CD4-positive, alpha-beta T cell treated with Interleukin-6 at 100 ng/mL for 8 hours (primary cell): ENCODE data around the gene NCAM2.

ENCODE experiments used
- DNase-seq: peaks from one replicate; pipeline ENCODE4 v3.0.0-alpha.2; 2020; ENCODE audit warnings: mixed read lengths, low spot score

The NCAM2 gene

DNA sequence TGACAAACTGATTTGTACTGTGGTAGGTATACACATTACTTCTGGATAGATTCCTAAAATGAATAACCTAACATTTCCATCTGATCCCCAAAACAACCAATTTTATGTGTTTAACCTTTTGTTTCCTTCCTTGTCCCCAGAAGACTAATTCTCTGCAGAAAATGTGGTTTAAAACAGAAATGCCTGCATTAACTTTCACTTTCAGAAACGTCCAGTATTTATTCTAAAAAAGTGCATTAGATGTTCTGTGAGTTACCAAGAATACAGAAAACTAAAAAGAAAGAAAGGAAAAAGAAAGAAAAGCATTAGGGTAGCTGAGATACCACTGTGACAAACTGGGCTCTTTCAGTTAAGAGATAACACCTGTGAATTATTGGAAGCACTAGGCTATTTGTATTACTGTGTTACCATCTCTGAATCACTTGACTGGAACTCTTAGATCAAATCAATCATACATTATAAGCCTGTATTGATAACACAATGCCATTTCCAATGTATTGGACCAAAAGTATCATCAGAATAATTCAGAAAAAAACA is 177.7 kb downstream of the NCAM2 start:
- DNase-seq = no peak

GRCh38 chr21:21177353-21177986 is 179.3 kb downstream of the NCAM2 start:
- no peak for DNase-seq

DNA sequence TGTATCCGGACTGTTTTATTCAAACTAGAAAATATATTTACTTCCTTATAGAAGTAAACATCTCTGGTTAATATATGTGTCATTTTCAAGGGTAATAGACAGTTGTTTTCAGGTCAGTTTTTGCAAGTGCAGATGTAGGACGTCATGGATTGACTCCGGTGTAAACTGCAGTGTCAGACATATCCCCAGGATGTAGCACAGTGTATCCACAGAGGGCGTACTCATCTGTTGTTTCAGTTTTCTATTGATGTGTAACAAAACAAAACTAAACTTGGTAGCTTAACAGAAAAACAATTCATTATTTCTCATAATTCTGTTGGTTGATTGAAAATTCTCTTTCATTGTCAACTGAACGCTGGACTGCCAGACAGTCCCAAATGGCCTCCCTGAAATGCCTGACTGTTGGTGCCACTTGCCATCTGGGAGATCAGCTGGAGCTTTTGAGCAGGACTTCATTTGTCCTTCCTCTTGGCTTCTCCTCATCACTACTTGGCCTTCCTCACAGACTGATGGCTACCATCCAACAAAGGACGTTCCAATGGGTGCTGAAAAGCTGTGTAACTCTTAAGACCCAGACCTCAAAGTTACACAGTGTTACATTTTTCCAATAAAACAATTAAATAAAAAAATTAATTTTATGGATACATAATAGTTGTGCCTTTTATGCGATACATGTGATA is 181.6 kb downstream of the NCAM2 start:
- no peak for DNase-seq

GRCh38 chr21:21182401-21183010 is 184.3 kb downstream of the NCAM2 start:
- DNase-seq = no peak

- no peak for DNase-seq
Observed at GRCh38 chr21:21183092-21183491, 184.9 kb downstream of the NCAM2 start.

DNA sequence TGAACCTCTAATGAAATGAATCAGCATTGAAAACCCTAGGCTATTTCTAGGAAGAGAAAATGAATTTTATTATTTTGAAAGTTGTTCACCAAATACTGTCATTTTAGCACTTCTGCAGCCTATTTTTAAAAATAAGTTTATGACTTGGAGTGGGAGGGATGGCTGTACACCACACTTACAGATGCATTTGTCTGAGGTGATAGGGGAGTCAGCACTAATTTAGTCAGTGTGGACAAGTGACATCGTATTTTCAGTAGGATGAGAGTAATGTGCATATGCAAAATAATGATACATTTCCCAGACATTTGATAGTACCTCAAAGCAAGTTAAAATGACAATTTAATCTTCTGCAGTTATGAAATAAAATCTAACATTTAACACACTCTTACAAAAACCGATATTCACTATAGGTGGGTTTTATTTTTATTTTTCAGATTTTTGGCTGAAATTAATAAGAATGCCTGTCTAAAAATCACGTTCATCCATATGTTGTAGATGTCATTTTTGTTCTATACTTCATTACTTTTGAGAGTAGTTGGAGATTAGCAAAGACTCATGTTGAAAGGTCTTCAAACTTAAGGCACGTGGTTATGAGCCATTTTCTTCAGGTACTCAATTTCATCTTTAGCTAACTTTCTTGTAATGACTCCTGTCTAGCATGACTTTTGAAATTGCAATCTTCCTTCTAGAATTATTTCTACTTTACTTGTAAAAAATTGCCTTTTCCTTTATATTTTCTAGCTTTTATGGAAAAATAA is 186.7 kb downstream of the NCAM2 start:
- DNase-seq = no peak

DNA sequence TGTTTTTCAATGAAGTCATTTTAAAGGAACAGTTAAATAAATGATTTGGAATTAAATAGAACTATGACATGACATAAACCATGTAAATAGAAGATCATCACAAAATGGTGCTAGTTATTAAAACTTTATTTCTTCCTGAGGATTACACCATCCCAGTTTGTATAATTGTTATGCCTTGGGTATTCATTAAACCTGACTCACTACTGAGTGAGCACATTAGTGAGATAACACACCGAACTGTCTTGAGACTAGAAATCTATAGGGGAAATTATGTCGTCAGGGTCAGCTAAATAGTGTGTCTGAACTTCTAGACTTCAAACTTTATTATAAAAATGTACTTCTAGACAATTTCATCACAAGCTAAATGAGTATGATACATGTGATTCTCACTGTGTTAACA is 189.4 kb downstream of the NCAM2 start:
- DNase-seq = no peak

DNA sequence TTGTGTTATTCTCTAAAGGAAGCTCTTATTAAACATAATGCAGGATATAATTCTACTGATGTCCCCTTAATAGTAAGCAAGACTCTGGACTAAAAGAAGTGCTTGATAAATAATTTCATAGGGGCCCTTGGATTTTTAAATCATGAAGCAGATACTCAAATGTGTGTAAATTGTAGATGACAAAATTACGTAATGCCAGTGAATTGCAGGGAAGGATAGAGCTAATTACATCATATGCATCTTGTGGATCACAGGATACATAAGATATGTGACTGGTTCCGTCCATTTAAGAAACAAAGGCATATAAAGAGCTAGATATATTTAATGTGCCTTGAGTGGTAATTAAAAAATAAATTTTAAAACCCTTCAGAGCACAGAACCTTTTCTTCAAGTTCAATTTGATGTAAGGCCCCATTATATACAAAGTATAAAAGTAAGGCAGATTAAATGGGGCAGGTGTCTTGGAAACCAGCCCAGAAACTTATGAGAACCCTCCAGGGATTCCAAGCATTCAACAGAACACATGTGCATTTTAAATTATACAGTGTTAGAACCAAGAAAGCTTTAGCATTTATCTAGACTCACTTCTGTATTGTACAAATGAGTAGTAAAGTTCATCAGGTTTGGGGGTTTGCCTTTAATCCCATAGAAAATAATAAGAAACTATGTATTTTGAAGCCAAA is 190.4 kb downstream of the NCAM2 start:
- no peak for DNase-seq

DNA sequence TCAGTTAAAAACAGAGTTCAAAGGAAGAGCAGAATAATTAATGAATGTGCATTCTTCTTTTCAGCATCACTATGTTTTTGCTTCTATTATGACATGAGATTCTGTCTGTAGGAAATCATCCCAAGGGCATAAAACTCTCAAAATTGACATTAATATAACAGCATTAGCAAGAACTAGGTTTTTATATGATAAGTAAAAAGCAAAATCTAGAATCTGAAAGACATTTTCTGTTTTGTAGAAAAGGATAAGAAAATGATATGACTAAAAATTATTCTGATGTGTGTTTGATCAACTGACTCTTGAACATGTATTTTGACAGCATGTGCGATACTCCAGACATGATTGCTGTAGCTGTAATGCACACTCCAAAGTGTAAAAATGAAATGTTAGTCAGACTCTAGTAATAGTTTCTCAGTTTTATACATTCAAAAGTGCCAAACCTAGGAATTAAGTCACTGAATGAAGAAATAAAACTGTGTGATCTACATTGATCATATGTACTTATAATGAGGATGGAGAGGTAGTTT is 197.3 kb downstream of the NCAM2 start:
- no peak for DNase-seq

DNA sequence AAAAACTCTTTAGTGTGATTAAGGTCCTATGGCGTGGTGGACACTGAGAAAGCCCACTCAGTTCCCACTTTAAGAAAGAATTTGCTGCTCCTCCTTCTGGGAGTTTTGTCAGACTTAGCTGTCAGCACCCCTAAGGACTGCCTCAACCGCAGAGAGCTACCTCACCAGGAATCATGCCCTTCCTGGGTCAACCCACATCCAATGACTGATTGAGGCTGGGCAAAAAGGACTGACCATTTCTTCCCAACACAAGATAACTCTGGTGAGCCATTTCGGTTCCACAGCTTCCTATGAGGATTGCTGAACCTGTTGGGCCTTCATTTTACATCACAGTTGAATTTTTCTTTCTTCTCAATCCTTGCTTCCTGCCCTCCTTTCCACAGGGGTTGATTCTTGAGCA is 197.9 kb downstream of the NCAM2 start:
- no peak for DNase-seq

GRCh38 chr21:21196848-21197247 is 198.6 kb downstream of the NCAM2 start:
- no peak for DNase-seq

DNA sequence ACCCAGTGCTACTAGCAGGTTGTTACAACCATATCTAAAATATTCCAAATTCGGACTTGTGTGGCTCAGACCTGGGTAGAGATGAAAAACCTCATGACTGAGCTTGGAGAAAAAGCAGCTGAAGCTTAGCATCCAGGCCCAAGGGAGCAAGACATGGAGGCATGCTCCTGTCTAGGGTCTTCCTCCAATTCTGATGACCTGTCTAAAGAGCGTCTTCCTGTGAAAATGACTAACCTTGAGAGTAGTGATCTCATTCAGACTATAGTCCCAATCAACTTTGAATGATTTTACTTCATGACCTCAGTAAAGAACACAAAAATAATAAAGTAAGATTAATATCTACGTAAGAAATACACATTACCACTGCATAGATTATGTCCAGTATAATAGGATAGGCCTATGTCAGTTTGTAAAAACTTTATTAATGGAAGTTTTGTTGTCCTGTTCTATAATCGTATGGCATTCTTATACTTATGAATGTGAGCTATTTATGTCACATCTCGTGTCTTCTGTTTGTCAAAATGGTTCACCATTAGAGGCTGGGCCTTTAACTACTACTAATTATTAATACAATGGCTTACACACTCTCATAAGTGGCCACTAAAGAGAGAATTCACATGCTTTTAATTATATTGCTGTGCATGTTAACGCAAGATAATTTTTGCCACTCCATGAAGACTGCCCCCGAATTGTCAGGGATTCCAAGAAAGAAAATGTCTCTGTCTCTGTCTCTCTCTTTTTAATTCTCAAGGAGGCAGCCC is 201.3 kb downstream of the NCAM2 start:
- no peak for DNase-seq

DNA sequence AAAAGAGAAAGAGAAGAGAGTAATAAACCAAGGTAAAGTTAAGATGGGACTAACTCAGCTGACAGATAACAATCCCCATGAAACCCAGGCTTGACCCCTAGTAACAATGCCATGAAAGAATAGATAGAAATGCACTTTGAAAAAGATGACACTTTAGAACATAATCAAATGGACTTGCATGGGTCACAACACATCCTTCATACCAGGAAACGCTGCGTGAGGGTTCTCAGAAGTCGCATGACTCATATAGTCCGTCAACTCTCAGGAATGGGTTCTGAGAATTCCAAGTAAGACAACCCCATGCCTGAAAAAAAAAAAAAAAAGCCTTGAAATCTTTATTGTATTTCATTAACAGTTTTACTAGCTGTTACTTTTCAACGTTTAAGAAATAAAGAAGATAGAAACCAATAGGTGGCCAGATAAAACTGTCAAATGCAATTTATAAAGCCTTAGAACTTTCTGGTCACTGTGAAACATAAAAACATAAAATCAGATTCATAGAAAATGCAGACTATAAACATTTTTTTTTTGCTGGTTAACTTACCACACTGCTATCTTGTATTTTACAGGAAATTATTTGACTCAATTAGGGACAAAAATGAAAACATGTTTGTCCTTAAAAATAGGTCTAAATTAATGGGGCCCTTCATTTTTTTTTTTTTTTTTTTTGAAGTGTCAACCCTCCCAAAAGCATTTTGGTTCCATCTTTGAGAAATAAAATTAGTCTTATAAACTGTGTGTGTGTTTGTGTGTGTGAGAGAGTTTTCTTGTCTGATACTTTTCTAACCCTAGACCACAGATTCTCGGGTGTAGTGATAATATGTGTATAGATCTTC is 202.1 kb downstream of the NCAM2 start:
- no peak for DNase-seq

- DNase-seq = no peak
Observed at GRCh38 chr21:21200939-21201615, 202.9 kb downstream of the NCAM2 start.

GRCh38 chr21:21203822-21204339 is 205.7 kb downstream of the NCAM2 start:
- no peak for DNase-seq

GRCh38 chr21:21204366-21204996 is 206.3 kb downstream of the NCAM2 start:
- DNase-seq = no peak

- no peak for DNase-seq
Observed at GRCh38 chr21:21205604-21206003, 207.4 kb downstream of the NCAM2 start.

DNA sequence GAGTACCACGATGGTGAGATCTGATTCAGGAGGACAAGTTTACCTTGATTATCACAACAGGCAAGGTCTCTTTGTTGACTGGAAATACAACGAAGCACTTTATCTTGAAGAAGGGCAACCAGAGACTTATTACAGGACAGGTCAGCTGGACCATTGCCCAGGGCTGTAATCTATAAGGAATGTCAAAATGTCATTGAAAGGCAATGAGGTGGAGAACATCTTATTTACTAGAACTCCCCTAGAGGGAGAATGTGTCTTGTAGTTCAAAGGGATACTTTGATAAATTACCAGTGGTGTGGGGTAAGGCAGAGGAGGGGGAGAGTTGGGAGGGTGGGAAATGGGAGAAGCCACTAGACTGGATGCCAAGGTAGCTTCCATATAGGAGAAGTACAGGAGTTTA is 212.3 kb downstream of the NCAM2 start:
- DNase-seq = no peak

- no peak for DNase-seq
Observed at GRCh38 chr21:21213297-21213696, 215.1 kb downstream of the NCAM2 start.
